Skin of body (tissue), 2 donors: ENCODE measurements around the gene SF3B3. TPM values are rescaled to one million over a fixed set of nuclear protein-coding genes. Genes with fewer than 3 reads are reported as not detected.
A peak's percentile ranks its signal among the peaks of the same experiment; 100 is the strongest.

Experiments used
- DNase-seq: peaks from one replicate; lab custom pipeline; 2025; lab: John Stamatoyannopoulos, UW
- total RNA-seq: library from RNA; depleted of rRNA; stranded (reverse); fragments of >200 nt; gene quantifications from one replicate; pipeline ENCODE4 v1.2.3, GENCODE V29; 2014

The SF3B3 gene
- 85.2 TPM for total RNA-seq

GRCh38 chr16:70523743-70524398, at the start of gene SF3B3:
Gene SF3B3, plus strand, starts transcription at chr16:70523816. Its CDS starts 2,841 bp downstream, at chr16:70526657.
- DNase-seq = peak; percentile 71

GRCh38 chr16:70474320-70475053, 49.1 kb upstream of the SF3B3 start:
- no peak for DNase-seq

GRCh38 chr16:70475054-70475871, 48.4 kb upstream of the SF3B3 start:
- no peak for DNase-seq

GRCh38 chr16:70476272-70477020, 47.2 kb upstream of the SF3B3 start:
- no peak for DNase-seq

GRCh38 chr16:70478169-70478568, 45.4 kb upstream of the SF3B3 start:
- DNase-seq = no peak

- no peak for DNase-seq
These were observed 44.7 kb upstream of the SF3B3 start for GRCh38 chr16:70478912-70479341.

GRCh38 chr16:70480127-70481105, 43.2 kb upstream of the SF3B3 start:
- no peak for DNase-seq

- DNase-seq = no peak
These were observed 41.6 kb upstream of the SF3B3 start for GRCh38 chr16:70481929-70482536.

- no peak for DNase-seq
These were observed 41.0 kb upstream of the SF3B3 start for GRCh38 chr16:70482624-70483023.

- no peak for DNase-seq
These were observed 40.2 kb upstream of the SF3B3 start for GRCh38 chr16:70483426-70483825.

- no peak for DNase-seq
These were observed 38.7 kb upstream of the SF3B3 start for GRCh38 chr16:70484867-70485266.

- DNase-seq = no peak
These were observed 33.4 kb upstream of the SF3B3 start for GRCh38 chr16:70490261-70490660.

GRCh38 chr16:70493802-70494201, 29.8 kb upstream of the SF3B3 start:
- DNase-seq = no peak

- DNase-seq = no peak
These were observed 29.3 kb upstream of the SF3B3 start for GRCh38 chr16:70494202-70494770.

- DNase-seq = no peak
These were observed 28.8 kb upstream of the SF3B3 start for GRCh38 chr16:70494777-70495176.

- no peak for DNase-seq
These were observed 28.0 kb upstream of the SF3B3 start for GRCh38 chr16:70495425-70496182.

GRCh38 chr16:70496513-70496912, 27.1 kb upstream of the SF3B3 start:
- no peak for DNase-seq

GRCh38 chr16:70508752-70509151, 14.9 kb upstream of the SF3B3 start:
- DNase-seq = no peak

GRCh38 chr16:70510216-70510615, 13.4 kb upstream of the SF3B3 start:
- DNase-seq = no peak
